Upper lobe of left lung (tissue), 6 donors: ENCODE results near the gene MYH9. TPM values are rescaled to one million over a fixed set of nuclear protein-coding genes. Genes with fewer than 3 reads are reported as not detected.

Source experiments
- ATAC-seq, 2 donors: fragments of 200-7000 bp; cut with Tn5 transposase; one replicate each; pipeline ENCODE4 v1.9.1; 2022; ENCODE audit warnings: mild to moderate bottlenecking in 2 of 2, moderate library complexity in 2 of 2; ENCODE audit not compliant: low FRiP score in 2 of 2
- DNase-seq, 2 donors: peaks; one replicate each; pipeline ENCODE4 v3.0.0-alpha.2; 2019 to 2020
- H3K27ac ChIP-seq, 4 donors: fragments of 200-600 bp; sonication (generic); one replicate each; pipeline ENCODE4 v1.5.1; 2016 to 2019
- H3K27me3 ChIP-seq, 4 donors: fragments of 200-600 bp; sonication (generic); one replicate each; pipeline ENCODE4 v1.5.1; 2017 to 2019
- H3K36me3 ChIP-seq, 4 donors: fragments of 200-600 bp; sonication (generic); one replicate each; pipeline ENCODE4 v1.5.1; 2016 to 2019
- H3K4me1 ChIP-seq, 4 donors: fragments of 200-600 bp; sonication (generic); one replicate each; pipeline ENCODE4 v1.5.1; 2018 to 2019
- H3K4me3 ChIP-seq, 4 donors: fragments of 200-600 bp; sonication (generic); one replicate each; pipeline ENCODE4 v1.5.1; 2017 to 2019; ENCODE audit warnings: mild to moderate bottlenecking in 2 of 4, moderate library complexity in 1 of 4
- H3K9me3 ChIP-seq, 4 donors: fragments of 200-600 bp; sonication (generic); one replicate each; pipeline ENCODE4 v1.5.1; 2018 to 2019
- CTCF ChIP-seq, 6 experiments: fragments of 450-650 bp in 4 of 6; fragments of 200-600 bp in 2 of 6; sonication (generic) in 2 of 6; IDR thresholded peaks; one replicate each; pipeline ENCODE4 v1.5.1; 2016 to 2019; ENCODE audit warnings: antibody characterized with exemption in 6 of 6
- EP300 ChIP-seq, 4 donors: sonication (generic); formaldehyde crosslinking; IDR thresholded peaks; one replicate each; pipeline ENCODE4 v1.5.1; 2017; ENCODE audit warnings: antibody characterized with exemption in 4 of 4, control low read depth in 2 of 4
- POLR2A ChIP-seq, 4 donors: fragments of 450-650 bp; IDR thresholded peaks; one replicate each; pipeline ENCODE4 v1.5.1; 2016 to 2017; ENCODE audit warnings: antibody characterized with exemption in 4 of 4, mild to moderate bottlenecking in 2 of 4
- POLR2AphosphoS5 ChIP-seq, 2 donors: sonication (generic); formaldehyde crosslinking; IDR thresholded peaks; one replicate each; pipeline ENCODE4 v1.5.1; 2017; ENCODE audit warnings: antibody characterized with exemption in 2 of 2
- WGBS, 2 donors: methylation state at CpG; one replicate each; pipeline ENCODE4 v1.1.5; 2017 to 2018; 5-methylcytosine and 5-hydroxymethylcytosine counted together
- total RNA-seq, 6 donors: library from RNA; depleted of rRNA in 4 of 6; stranded (reverse); fragments of >200 nt in 4 of 6; gene quantifications; one replicate each; pipeline versions ENCODE4 v1.1.0 to v1.2.1, GENCODE V29; 2016 to 2021
- donor health status: DM: no; HTN: no; CAD: no; lungs with moderate emphysema.
- donor health status: DM: no; HTN: yes; CAD: no; lungs with severe emphysema.

The MYH9 gene
- total RNA-seq, 6 donors from 2014 or later: 486 to 925 (median 599) TPM

DNA sequence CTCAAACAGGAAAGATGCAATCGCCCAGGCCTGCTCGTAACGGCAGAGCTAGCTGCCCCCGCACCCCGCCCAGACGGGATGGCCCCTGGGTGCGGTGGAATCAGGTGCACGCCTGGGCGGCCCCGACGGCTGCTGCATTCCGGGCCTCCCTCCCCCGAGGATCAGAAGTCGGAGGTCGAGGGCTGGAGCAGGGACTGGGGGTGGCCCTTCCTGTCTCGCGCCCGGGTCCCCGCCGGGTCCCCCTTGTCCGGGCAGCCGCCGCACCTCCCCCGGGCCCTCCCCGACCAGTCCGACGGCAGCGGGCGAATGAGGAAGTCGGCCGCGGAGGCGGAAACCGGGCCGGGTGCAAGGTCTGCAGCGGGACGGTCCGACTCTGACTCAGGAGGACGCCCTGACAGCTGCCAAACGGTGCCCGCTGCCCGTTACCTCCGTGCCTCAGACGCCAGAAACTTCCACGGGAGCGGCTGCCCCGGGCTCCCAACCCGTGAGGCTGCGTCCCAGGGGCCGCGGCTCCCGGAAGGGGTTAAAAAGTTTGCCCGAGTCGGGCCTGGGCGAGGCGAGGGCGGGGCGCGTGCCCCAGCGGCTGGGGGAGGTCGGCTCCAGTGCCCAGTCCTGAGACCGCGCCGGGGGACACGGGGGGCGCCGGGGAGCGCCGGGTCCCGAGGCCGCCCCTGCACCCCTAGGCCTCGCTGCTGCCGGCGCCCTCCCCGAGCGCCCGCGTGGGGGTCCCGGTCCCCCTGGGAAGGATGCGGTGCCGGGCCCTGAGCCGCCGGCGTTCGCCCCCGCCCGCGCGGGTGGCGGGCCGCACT is 663 bp downstream of the MYH9 start:
- Histone ChIP-seq H3K9me3 (no peaks in the 10 kb centered on the region), H3K4me3 (peak overlapping the region; percentile 45 to 99 (median 80)), H3K27me3 (no peaks in the 10 kb centered on the region), H3K36me3 (peaks cover 0 to 33% (median 3%) of the 10 kb centered on the region in 4 donors), H3K27ac (peak overlapping the region; percentile 92 to 100 (median 96)), H3K4me1 (peaks cover 30 to 54% (median 42%) of the 10 kb centered on the region in 4 donors)
- DNase-seq (peak; percentile 86 to 95), ATAC-seq (peak; percentile 1 to 60)
- no peak for TF ChIP-seq CTCF (IDR thresholded peaks at IDR 0.05)
- peak in 2 of 4 donors; percentile 8 to 28 for TF ChIP-seq POLR2A (IDR thresholded peaks at IDR 0.05)
- peak; percentile 36 to 42 for TF ChIP-seq POLR2AphosphoS5 (IDR thresholded peaks at IDR 0.05)
- TF ChIP-seq EP300 (IDR thresholded peaks at IDR 0.05): no peak
- 0% methylated on average over 17 to 67 of the region's 91 CpGs for WGBS, 2 donors

DNA sequence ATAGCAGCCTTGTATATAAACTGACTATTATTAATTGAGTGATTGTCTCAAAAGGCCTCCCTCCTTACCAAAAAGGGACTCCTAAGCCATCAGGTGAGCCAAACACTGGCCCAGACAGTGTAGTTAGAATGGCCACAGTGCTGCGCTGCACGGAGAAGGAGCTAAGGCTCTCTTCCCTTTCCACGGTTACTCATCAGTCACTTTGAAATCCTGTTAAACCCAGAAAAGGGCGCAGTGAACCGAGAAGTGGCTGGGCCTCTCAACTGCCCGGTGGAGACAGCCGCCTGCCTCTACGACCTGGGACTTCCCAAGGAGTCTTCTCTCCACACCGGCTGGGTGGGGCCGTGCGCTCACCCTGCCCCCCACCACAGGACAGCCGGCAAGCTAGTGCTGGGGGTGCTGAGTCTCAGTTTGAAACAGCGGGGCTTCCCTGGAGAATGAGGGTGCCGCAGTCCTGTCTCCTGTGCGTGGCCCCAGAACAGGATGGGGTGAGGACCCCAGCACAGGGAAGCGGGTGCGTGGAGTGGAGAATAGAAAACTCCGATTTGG is 1.3 kb downstream of the MYH9 start:
- DNase-seq (peak; percentile 84), ATAC-seq (peak; percentile 18 to 20)
- WGBS, 2 donors: 1 to 4% methylated on average over 13 to 15 of the region's 18 CpGs
- Histone ChIP-seq H3K9me3 (no peaks in the 10 kb centered on the region), H3K36me3 (peaks cover 0 to 36% (median 4%) of the 10 kb centered on the region in 4 donors), H3K4me1 (peaks cover 37 to 60% (median 48%) of the 10 kb centered on the region in 4 donors), H3K4me3 (peak overlapping the region; percentile 45 to 99 (median 80)), H3K27ac (peak overlapping the region; percentile 92 to 100 (median 96)), H3K27me3 (no peaks in the 10 kb centered on the region)
- TF ChIP-seq EP300 (IDR thresholded peaks at IDR 0.05): peak in 1 of 4 donors; percentile 25
- TF ChIP-seq POLR2A (IDR thresholded peaks at IDR 0.05): peak in 2 of 4 donors; percentile 6 to 44
- no peak for TF ChIP-seq CTCF (IDR thresholded peaks at IDR 0.05)
- TF ChIP-seq POLR2AphosphoS5 (IDR thresholded peaks at IDR 0.05): no peak

GRCh38 chr22:36385491-36386350 is 2.0 kb downstream of the MYH9 start:
- H3K36me3 ChIP-seq: peaks cover 0 to 44% (median 8%) of the 10 kb centered on the region in 4 donors
- peak overlapping the region; percentile 45 to 99 (median 80) for H3K4me3 ChIP-seq
- 4 to 5% methylated on average over 12 of the region's 12 CpGs for WGBS, 2 donors
- peaks cover 44 to 67% (median 55%) of the 10 kb centered on the region in 4 donors for H3K4me1 ChIP-seq
- ATAC-seq (peak in 1 of 2 donors; percentile 27), DNase-seq (peak in 1 of 2 donors; percentile 74)
- peak overlapping the region; percentile 92 to 100 (median 96) for H3K27ac ChIP-seq
- H3K27me3 ChIP-seq: no peaks in the 10 kb centered on the region
- H3K9me3 ChIP-seq: no peaks in the 10 kb centered on the region
- TF ChIP-seq CTCF (IDR thresholded peaks at IDR 0.05) (no peak), EP300 (IDR thresholded peaks at IDR 0.05) (peak in 1 of 4 donors; percentile 49), POLR2AphosphoS5 (IDR thresholded peaks at IDR 0.05) (peak in 1 of 2 donors; percentile 21)

- no peak for TF ChIP-seq CTCF (IDR thresholded peaks at IDR 0.05)
- peak; percentile 52 to 61 for TF ChIP-seq POLR2AphosphoS5 (IDR thresholded peaks at IDR 0.05)
- no peak for TF ChIP-seq EP300 (IDR thresholded peaks at IDR 0.05)
- peak in 1 of 4 donors; percentile 39 for TF ChIP-seq POLR2A (IDR thresholded peaks at IDR 0.05)
- 3 to 9% methylated on average over 7 of the region's 7 CpGs for WGBS, 2 donors
- no peaks in the 10 kb centered on the region for H3K27me3 ChIP-seq
- H3K4me1 ChIP-seq: peaks cover 52 to 75% (median 63%) of the 10 kb centered on the region in 4 donors
- H3K27ac ChIP-seq: peak overlapping the region; percentile 92 to 100 (median 96)
- no peaks in the 10 kb centered on the region for H3K9me3 ChIP-seq
- DNase-seq: no peak
- H3K36me3 ChIP-seq: peaks cover 0 to 51% (median 10%) of the 10 kb centered on the region in 4 donors
- ATAC-seq: no peak
- H3K4me3 ChIP-seq: peak overlapping the region; percentile 45 to 99 (median 80)
Observed at GRCh38 chr22:36384766-36385481, 2.8 kb downstream of the MYH9 start.
